HL-60 (cell line): Measurements from ENCODE around the gene HYAL3.

Source experiments
- DNase-seq, 2 experiments: peaks; one replicate each; pipeline ENCODE4 v3.0.0-alpha.2; 2010 to 2020; ENCODE audit warnings: low read depth in 1 of 2, low spot score in 1 of 2
- H3K27ac ChIP-seq: fragments of 250-450 bp; sonication (Bioruptor Pico); replicated peaks from 2 replicates; pipeline ENCODE4 v1.5.1; 2020; ENCODE audit warnings: mild to moderate bottlenecking, moderate library complexity
- H3K27me3 ChIP-seq: fragments of 250-450 bp; sonication (Bioruptor Pico); 2 replicates; pipeline ENCODE4 v1.5.1; 2021; ENCODE audit warnings: mild to moderate bottlenecking, moderate library complexity; ENCODE audit not compliant: insufficient read depth, poor library complexity, severe bottlenecking
- H3K4me3 ChIP-seq: replicated peaks from 2 replicates; pipeline ENCODE4 v1.5.1; 2011; ENCODE audit warnings: mild to moderate bottlenecking, control low read depth, low read length; ENCODE audit not compliant: insufficient read depth
- CTCF ChIP-seq: IDR thresholded peaks from one replicate; pipeline ENCODE4 v1.5.1; 2011; ENCODE audit warnings: low read length, control low read depth, inconsistent platforms; ENCODE audit not compliant: insufficient read depth
- GABPA ChIP-seq: IDR thresholded peaks from 2 replicates; pipeline ENCODE4 v1.6.1; 2012; ENCODE audit warnings: low read depth
- POLR2AphosphoS5 ChIP-seq: IDR thresholded peaks from 2 replicates; pipeline ENCODE4 v1.6.1; 2012; ENCODE audit warnings: low read depth
- REST ChIP-seq: IDR thresholded peaks from 2 replicates; pipeline ENCODE4 v1.6.1; 2012; ENCODE audit warnings: low read depth; ENCODE audit not compliant: insufficient replicate concordance
- SPI1 ChIP-seq: IDR thresholded peaks from 2 replicates; pipeline ENCODE4 v1.6.1; 2012; ENCODE audit warnings: low read depth, mild to moderate bottlenecking, borderline replicate concordance

The HYAL3 gene

GRCh38 chr3:50318163-50318562 is 19.0 kb upstream of the HYAL3 start:
- no peak overlapping the region for H3K4me3 ChIP-seq
- no peaks in the 10 kb centered on the region for H3K27me3 ChIP-seq
- no peak overlapping the region for H3K27ac ChIP-seq
- no peak for DNase-seq
- TF ChIP-seq GABPA (no peak), SPI1 (no peak), POLR2AphosphoS5 (no peak), CTCF (no peak), REST (no peak)

DNA sequence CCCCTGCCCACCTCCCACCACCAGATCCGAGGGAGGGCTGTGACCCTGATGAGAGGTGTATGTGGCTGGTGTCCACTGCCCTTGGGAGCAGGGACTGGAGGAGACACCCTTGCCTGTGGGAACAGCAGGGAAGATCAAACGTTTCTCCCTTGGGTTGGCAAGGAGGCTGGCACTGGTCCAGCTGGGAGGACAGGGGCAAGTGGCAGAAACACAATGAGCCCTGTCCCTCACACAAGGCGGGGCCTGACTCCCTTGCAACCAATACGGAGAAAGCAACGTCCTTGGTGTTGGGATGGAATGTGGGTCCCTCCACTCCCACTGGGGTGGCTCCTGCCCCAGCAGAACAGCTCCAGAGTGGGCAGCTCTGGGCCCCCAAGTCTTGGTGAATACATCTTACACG is 18.1 kb upstream of the HYAL3 start:
- Histone ChIP-seq H3K27me3 (no peaks in the 10 kb centered on the region), H3K4me3 (no peak overlapping the region), H3K27ac (no peak overlapping the region)
- no peak for TF ChIP-seq POLR2AphosphoS5
- TF ChIP-seq REST: no peak
- TF ChIP-seq GABPA: no peak
- no peak for TF ChIP-seq CTCF
- TF ChIP-seq SPI1: no peak
- no peak for DNase-seq

- no peak overlapping the region for H3K27ac ChIP-seq
- no peak overlapping the region for H3K4me3 ChIP-seq
- H3K27me3 ChIP-seq: no peaks in the 10 kb centered on the region
- no peak for DNase-seq
- no peak for TF ChIP-seq GABPA
- no peak for TF ChIP-seq CTCF
- no peak for TF ChIP-seq SPI1
- TF ChIP-seq POLR2AphosphoS5: no peak
- TF ChIP-seq REST: no peak
Observed at GRCh38 chr3:50316657-50317242, 17.5 kb upstream of the HYAL3 start.
